CD14-positive monocyte (primary cell): ENCODE results near the gene KIFC3. TPM values are rescaled to one million over a fixed set of nuclear protein-coding genes. Genes with fewer than 3 reads are reported as not detected.

Source experiments
- DNase-seq, 3 donors: peaks; one replicate each; pipeline ENCODE4 v3.0.0-alpha.2; 2011 to 2022
- H2AFZ ChIP-seq: 2 replicates; pipeline ENCODE4 v1.6.0; 2012; ENCODE audit warnings: mild to moderate bottlenecking, low read depth, low read length, inconsistent platforms; ENCODE audit not compliant: insufficient read depth, poor library complexity, severe bottlenecking
- H3K27ac ChIP-seq, 2 donors: 1 replicate in 1 of 2; 2 replicates in 1 of 2; pipeline ENCODE4 v1.5.1; 2012 to 2013; ENCODE audit warnings: low read length in 2 of 2, control low read depth in 1 of 2, inconsistent platforms in 1 of 2, low read depth in 1 of 2, mild to moderate bottlenecking in 1 of 2
- H3K27me3 ChIP-seq, 2 donors: one replicate each; pipeline versions ENCODE4 v1.6.0 to v1.6.1; 2011 to 2013; ENCODE audit warnings: low read length in 2 of 2; ENCODE audit not compliant: control insufficient read depth in 2 of 2, insufficient read depth in 2 of 2
- H3K36me3 ChIP-seq, 2 donors: replicated peaks in 1 of 2; 1 replicate in 1 of 2; 2 replicates in 1 of 2; pipeline versions ENCODE4 v1.5.1 to v1.6.1; 2012 to 2013; ENCODE audit warnings: low read length in 2 of 2, control low read depth in 1 of 2, inconsistent platforms in 1 of 2, mild to moderate bottlenecking in 1 of 2; ENCODE audit not compliant: insufficient read depth in 2 of 2, control insufficient read depth in 1 of 2
- H3K4me1 ChIP-seq, 2 donors: 1 replicate in 1 of 2; 2 replicates in 1 of 2; pipeline versions ENCODE4 v1.5.1 to v1.6.1; 2012 to 2013; ENCODE audit warnings: low read length in 2 of 2, control low read depth in 1 of 2, inconsistent platforms in 1 of 2, mild to moderate bottlenecking in 1 of 2, moderate library complexity in 1 of 2; ENCODE audit not compliant: insufficient read depth in 2 of 2, control insufficient read depth in 1 of 2
- H3K4me2 ChIP-seq: replicated peaks from 2 replicates; pipeline ENCODE3; 2012; ENCODE audit warnings: low read length, moderate library complexity, mild to moderate bottlenecking; ENCODE audit not compliant: poor library complexity, severe bottlenecking; ENCODE audit errors: extremely low read depth
- H3K4me3 ChIP-seq, 3 experiments: fragments of 200-600 bp in 1 of 3; sonication (generic) in 1 of 3; replicated peaks in 1 of 3; 1 replicate in 2 of 3; 2 replicates in 1 of 3; pipeline ENCODE4 v1.5.1; 2011 to 2013; ENCODE audit warnings: low read length in 3 of 3, mild to moderate bottlenecking in 3 of 3, control low read depth in 2 of 3, low read depth in 2 of 3, inconsistent platforms in 1 of 3, moderate library complexity in 1 of 3
- H3K79me2 ChIP-seq: 2 replicates; pipeline ENCODE4 v1.6.0; 2012; ENCODE audit warnings: mild to moderate bottlenecking, control low read depth, inconsistent platforms, low read length, moderate library complexity; ENCODE audit not compliant: insufficient read depth
- H3K9ac ChIP-seq: 2 replicates; pipeline ENCODE4 v1.6.0; 2017; ENCODE audit warnings: low read length, mild to moderate bottlenecking; ENCODE audit not compliant: insufficient read depth, poor library complexity, severe bottlenecking
- H3K9me3 ChIP-seq, 2 donors: replicated peaks in 1 of 2; 1 replicate in 1 of 2; 2 replicates in 1 of 2; pipeline versions ENCODE4 v1.5.1 to v1.6.1; 2012 to 2013; ENCODE audit warnings: low read length in 2 of 2, control low read depth in 1 of 2; ENCODE audit not compliant: control insufficient read depth in 1 of 2, insufficient read depth in 1 of 2
- H4K20me1 ChIP-seq: 2 replicates; pipeline ENCODE4 v1.6.0; 2012; ENCODE audit warnings: mild to moderate bottlenecking, low read length, control low read depth, moderate library complexity; ENCODE audit not compliant: insufficient read depth
- H3K27ac Mint-ChIP-seq, 7 donors: one replicate each; pipeline ENCODE4 v1.8.0; 2020; ENCODE audit warnings: mild to moderate bottlenecking in 7 of 7, mixed read lengths in 7 of 7, moderate library complexity in 6 of 7, inconsistent platforms in 2 of 7
- H3K27me3 Mint-ChIP-seq, 3 donors: one replicate each; pipeline ENCODE4 v1.8.0; 2021 to 2022; ENCODE audit warnings: low read depth in 3 of 3, mild to moderate bottlenecking in 3 of 3, mixed read lengths in 3 of 3, moderate library complexity in 3 of 3, inconsistent platforms in 1 of 3
- H3K36me3 Mint-ChIP-seq, 2 donors: one replicate each; pipeline ENCODE4 v1.8.0; 2020; ENCODE audit warnings: mixed read lengths in 2 of 2, inconsistent platforms in 1 of 2, mild to moderate bottlenecking in 1 of 2
- H3K4me1 Mint-ChIP-seq: one replicate; pipeline ENCODE4 v1.8.0; 2020; ENCODE audit warnings: mild to moderate bottlenecking, mixed read lengths
- H3K4me3 Mint-ChIP-seq, 2 donors: one replicate each; pipeline ENCODE4 v1.8.0; 2020; ENCODE audit warnings: mild to moderate bottlenecking in 2 of 2, mixed read lengths in 2 of 2, moderate library complexity in 1 of 2
- H3K9me3 Mint-ChIP-seq, 7 donors: one replicate each; pipeline ENCODE4 v1.8.0; 2020 to 2022; ENCODE audit warnings: mixed read lengths in 7 of 7, mild to moderate bottlenecking in 6 of 7, moderate library complexity in 6 of 7, inconsistent platforms in 2 of 7
- WGBS: methylation state at CpG from one replicate; pipeline ENCODE4 v1.1.5; 2013; ENCODE audit warnings: missing lambda C conversion rate; ENCODE audit not compliant: insufficient coverage; 5-methylcytosine and 5-hydroxymethylcytosine counted together
- intact Hi-C, 2 donors: fragments of 100-400 bp; cut with micrococcal nuclease; formaldehyde crosslinking; loops; one replicate each; pipeline versions ENCODE4 v1.15.0 to v1.15.1; 2023
- polyA plus RNA-seq, 3 donors: library from polyadenylated mRNA; depleted of rRNA in 1 of 3; unstranded in 2 of 3; stranded (reverse) in 1 of 3; fragments of 300-500 nt in 2 of 3; fragments of >200 nt in 1 of 3; fragmentation: Illumina TruSeq in 2 of 3; gene quantifications; 1 replicate in 2 of 3; 2 replicates in 1 of 3; pipeline ENCODE4 v1.2.3, GENCODE V29; 2012 to 2021
- TF ChIP-seq, protein P1 (sequence below): fragments of 200-600 bp; IDR thresholded peaks from one replicate; pipeline ENCODE4 v1.8.0; 2022; ENCODE audit warnings: antibody characterized with exemption, mild to moderate bottlenecking

The KIFC3 gene
- polyA plus RNA-seq, 3 donors, result 0.24 to 1.7 TPM; not detected in 1

- Histone ChIP-seq H3K79me2 (no peaks in the 10 kb centered on the region), H3K9ac (no peak overlapping the region), H3K27me3 (no peaks in the 10 kb centered on the region), H3K4me3 (no peak overlapping the region), H2AFZ (no peak overlapping the region), H3K27ac (no peak overlapping the region), H3K4me2 (no peak overlapping the region), H3K4me1 (no peaks in the 10 kb centered on the region), H3K9me3 (no peaks in the 10 kb centered on the region), H4K20me1 (no peaks in the 10 kb centered on the region), H3K36me3 (no peaks in the 10 kb centered on the region)
- 83% methylated on average over 4 of the region's 5 CpGs for WGBS
- no peaks in the 10 kb centered on the region for H3K36me3 Mint-ChIP-seq
- TF ChIP-seq, protein P1, sequence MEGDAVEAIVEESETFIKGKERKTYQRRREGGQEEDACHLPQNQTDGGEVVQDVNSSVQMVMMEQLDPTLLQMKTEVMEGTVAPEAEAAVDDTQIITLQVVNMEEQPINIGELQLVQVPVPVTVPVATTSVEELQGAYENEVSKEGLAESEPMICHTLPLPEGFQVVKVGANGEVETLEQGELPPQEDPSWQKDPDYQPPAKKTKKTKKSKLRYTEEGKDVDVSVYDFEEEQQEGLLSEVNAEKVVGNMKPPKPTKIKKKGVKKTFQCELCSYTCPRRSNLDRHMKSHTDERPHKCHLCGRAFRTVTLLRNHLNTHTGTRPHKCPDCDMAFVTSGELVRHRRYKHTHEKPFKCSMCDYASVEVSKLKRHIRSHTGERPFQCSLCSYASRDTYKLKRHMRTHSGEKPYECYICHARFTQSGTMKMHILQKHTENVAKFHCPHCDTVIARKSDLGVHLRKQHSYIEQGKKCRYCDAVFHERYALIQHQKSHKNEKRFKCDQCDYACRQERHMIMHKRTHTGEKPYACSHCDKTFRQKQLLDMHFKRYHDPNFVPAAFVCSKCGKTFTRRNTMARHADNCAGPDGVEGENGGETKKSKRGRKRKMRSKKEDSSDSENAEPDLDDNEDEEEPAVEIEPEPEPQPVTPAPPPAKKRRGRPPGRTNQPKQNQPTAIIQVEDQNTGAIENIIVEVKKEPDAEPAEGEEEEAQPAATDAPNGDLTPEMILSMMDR, result no peak
- H3K4me3 Mint-ChIP-seq, result no peak overlapping the region
- H3K27me3 Mint-ChIP-seq, result peaks cover 3 to 6% (median 3%) of the 10 kb centered on the region in 3 donors
- H3K4me1 Mint-ChIP-seq, result no peaks in the 10 kb centered on the region
- no peak for DNase-seq
- H3K9me3 Mint-ChIP-seq, result peaks cover 0 to 3% (median 0%) of the 10 kb centered on the region in 7 donors
- intact Hi-C loops, result no loop called here
- no peak overlapping the region for H3K27ac Mint-ChIP-seq
These were observed 40.3 kb upstream of the KIFC3 start for GRCh38 chr16:57842601-57843000.

- TF ChIP-seq, protein P1, result no peak
- no peaks in the 10 kb centered on the region for H3K27me3 ChIP-seq
- H3K4me3 ChIP-seq, result no peak overlapping the region
- no peaks in the 10 kb centered on the region for H3K9me3 ChIP-seq
- peak overlapping the region in 1 of 7 donors; percentile 40 for H3K27ac Mint-ChIP-seq
- no peak overlapping the region for H3K4me2 ChIP-seq
- intact Hi-C loops, result no loop called here
- H3K9ac ChIP-seq, result no peak overlapping the region
- H3K9me3 Mint-ChIP-seq, result peaks cover 0 to 3% (median 0%) of the 10 kb centered on the region in 7 donors
- H3K36me3 Mint-ChIP-seq, result no peaks in the 10 kb centered on the region
- no peaks in the 10 kb centered on the region for H3K79me2 ChIP-seq
- H3K4me1 Mint-ChIP-seq, result no peaks in the 10 kb centered on the region
- H2AFZ ChIP-seq, result no peak overlapping the region
- no peak overlapping the region for H3K27ac ChIP-seq
- no peak overlapping the region for H3K4me3 Mint-ChIP-seq
- H3K27me3 Mint-ChIP-seq, result peaks cover 0 to 7% (median 6%) of the 10 kb centered on the region in 3 donors
- 90% methylated on average over 5 of the region's 8 CpGs for WGBS
- no peak for DNase-seq
- no peaks in the 10 kb centered on the region for H4K20me1 ChIP-seq
- H3K4me1 ChIP-seq, result no peaks in the 10 kb centered on the region
- no peaks in the 10 kb centered on the region for H3K36me3 ChIP-seq
These were observed 38.5 kb upstream of the KIFC3 start for GRCh38 chr16:57840833-57841232.
